Measurements from ENCODE around the gene SARM1. TPM values are rescaled to one million over a fixed set of nuclear protein-coding genes. Genes with fewer than 3 reads are reported as not detected.

Gene SARM1
- total and polyA plus RNA-seq, 8 donors, result 11.7 to 19.9 (median 13.2) TPM

- intact Hi-C loops (cut with DNase I), result no loop called here
- DNase-seq, result no peak
- Histone ChIP-seq H3K9me3 (no peaks in the 10 kb centered on the region), H3K4me3 (no peak overlapping the region), H3K36me3 (peaks cover 0 to 100% of the 10 kb centered on the region in 2 donors), H3K27me3 (no peaks in the 10 kb centered on the region), H3K4me1 (peaks cover 0 to 16% of the 10 kb centered on the region in 2 donors), H3K27ac (peak overlapping the region; percentile 26 to 33)
- peak; percentile 58 for ATAC-seq
- no peak for TF ChIP-seq CTCF (IDR thresholded peaks at IDR 0.05)
These were observed 25.9 kb upstream of the SARM1 start for GRCh38 chr17:28345419-28346198.

- H3K4me1 ChIP-seq, result peaks cover 0 to 14% of the 10 kb centered on the region in 2 donors
- ATAC-seq (no peak), DNase-seq (no peak)
- H3K36me3 ChIP-seq, result peaks cover 0 to 100% of the 10 kb centered on the region in 2 donors
- peak overlapping the region in 1 of 2 donors; percentile 19 for H3K27ac ChIP-seq
- H3K4me3 ChIP-seq, result no peak overlapping the region
- TF ChIP-seq CTCF (IDR thresholded peaks at IDR 0.05), result no peak
- H3K27me3 ChIP-seq, result no peaks in the 10 kb centered on the region
- intact Hi-C loops (cut with DNase I), result no loop called here
- no peaks in the 10 kb centered on the region for H3K9me3 ChIP-seq
These were observed 25.3 kb upstream of the SARM1 start for GRCh38 chr17:28346199-28346580.

- Histone ChIP-seq H3K27me3 (no peaks in the 10 kb centered on the region), H3K36me3 (peaks cover 0 to 100% of the 10 kb centered on the region in 2 donors), H3K27ac (peak overlapping the region; percentile 19 to 25), H3K9me3 (no peaks in the 10 kb centered on the region), H3K4me3 (no peak overlapping the region), H3K4me1 (peaks cover 0 to 14% of the 10 kb centered on the region in 2 donors)
- TF ChIP-seq CTCF (IDR thresholded peaks at IDR 0.05), result no peak
- DNase-seq (no peak), ATAC-seq (peak; percentile 18)
- intact Hi-C loops (cut with DNase I), result no loop called here
These were observed 24.7 kb upstream of the SARM1 start for GRCh38 chr17:28346746-28347246.

- H3K4me1 ChIP-seq, result peaks cover 0 to 14% of the 10 kb centered on the region in 2 donors
- no peaks in the 10 kb centered on the region for H3K27me3 ChIP-seq
- H3K27ac ChIP-seq, result peak overlapping the region in 1 of 2 donors; percentile 25
- no peaks in the 10 kb centered on the region for H3K9me3 ChIP-seq
- no peak for ATAC-seq
- no peak overlapping the region for H3K4me3 ChIP-seq
- peaks cover 0 to 100% of the 10 kb centered on the region in 2 donors for H3K36me3 ChIP-seq
- no peak for DNase-seq
- TF ChIP-seq CTCF (IDR thresholded peaks at IDR 0.05), result no peak
- intact Hi-C loops (cut with DNase I), result no loop called here
These were observed 24.1 kb upstream of the SARM1 start for GRCh38 chr17:28347261-28347891.

GRCh38 chr17:28348979-28349378, 22.5 kb upstream of the SARM1 start:
- Histone ChIP-seq H3K36me3 (peaks cover 0 to 100% of the 10 kb centered on the region in 2 donors), H3K27ac (no peak overlapping the region), H3K27me3 (no peaks in the 10 kb centered on the region), H3K9me3 (no peaks in the 10 kb centered on the region), H3K4me1 (peaks cover 0 to 14% of the 10 kb centered on the region in 2 donors), H3K4me3 (no peak overlapping the region)
- no peak for ATAC-seq
- TF ChIP-seq CTCF (IDR thresholded peaks at IDR 0.05), result no peak
- DNase-seq, result no peak
- intact Hi-C loops (cut with DNase I), result no loop called here

All from left lung (tissue), 10 donors.